Esophagus squamous epithelium (tissue), 5 donors: ENCODE results near the gene RASSF9. TPM values are rescaled to one million over a fixed set of nuclear protein-coding genes. Genes with fewer than 3 reads are reported as not detected.

Experiments
- DNase-seq: peaks from one replicate; lab custom pipeline; 2025; lab: John Stamatoyannopoulos, UW
- H3K27ac ChIP-seq, 4 donors: fragments of 200-600 bp; sonication (generic); one replicate each; pipeline ENCODE4 v1.5.1; 2016 to 2019; ENCODE audit warnings: mild to moderate bottlenecking in 1 of 4
- H3K27me3 ChIP-seq, 4 donors: fragments of 200-600 bp; sonication (generic); 1 replicate in 3 of 4; 2 replicates in 1 of 4; pipeline versions ENCODE4 v1.5.1 to v1.6.0; 2017 to 2021; ENCODE audit warnings: antibody characterized with exemption in 1 of 4
- H3K36me3 ChIP-seq, 3 donors: fragments of 200-600 bp; sonication (generic); one replicate each; pipeline ENCODE4 v1.5.1; 2016 to 2019
- H3K4me1 ChIP-seq, 3 donors: fragments of 200-600 bp; sonication (generic); one replicate each; pipeline ENCODE4 v1.5.1; 2017 to 2019
- H3K4me3 ChIP-seq, 4 donors: fragments of 200-600 bp; sonication (generic); 1 replicate in 3 of 4; 2 replicates in 1 of 4; pipeline ENCODE4 v1.5.1; 2016 to 2019; ENCODE audit warnings: mild to moderate bottlenecking in 2 of 4, moderate library complexity in 1 of 4
- H3K9me3 ChIP-seq, 3 donors: fragments of 200-600 bp; sonication (generic); one replicate each; pipeline ENCODE4 v1.5.1; 2016 to 2019
- CTCF ChIP-seq, 6 experiments: fragments of 450-650 bp in 4 of 6; fragments of 200-600 bp in 2 of 6; sonication (generic) in 2 of 6; IDR thresholded peaks; one replicate each; pipeline ENCODE4 v1.5.1; 2016 to 2019; ENCODE audit warnings: antibody characterized with exemption in 6 of 6, mild to moderate bottlenecking in 4 of 6, moderate library complexity in 4 of 6
- POLR2A ChIP-seq, 4 donors: fragments of 450-650 bp; IDR thresholded peaks; one replicate each; pipeline ENCODE4 v1.6.1; 2017; ENCODE audit warnings: antibody characterized with exemption in 4 of 4, mild to moderate bottlenecking in 4 of 4, moderate library complexity in 3 of 4
- WGBS, 2 donors: methylation state at CpG; one replicate each; pipeline ENCODE4 v1.1.5; 2018; 5-methylcytosine and 5-hydroxymethylcytosine counted together
- intact Hi-C: fragments of 100-400 bp; cut with DNase I; formaldehyde crosslinking; loops from one replicate; pipeline ENCODE4 v1.15.0; 2022
- total RNA-seq, 4 donors: library from RNA; depleted of rRNA; stranded (reverse); fragments of >200 nt; gene quantifications; one replicate each; pipeline ENCODE4 v1.1.0, GENCODE V29; 2016
- donor health status: DM: yes; HTN: yes; CAD: no.

The RASSF9 gene
- total RNA-seq, 4 donors from 2014 or later = 2.5 to 17.4 (median 4.4) TPM

GRCh38 chr12:85807730-85808129, 28.5 kb downstream of the RASSF9 start:
- Histone ChIP-seq H3K4me1 (peaks cover 0 to 34% (median 14%) of the 10 kb centered on the region in 3 donors), H3K4me3 (no peak overlapping the region), H3K9me3 (no peaks in the 10 kb centered on the region), H3K27me3 (no peaks in the 10 kb centered on the region), H3K27ac (no peak overlapping the region), H3K36me3 (peaks cover 0 to 9% (median 0%) of the 10 kb centered on the region in 3 donors)
- TF ChIP-seq POLR2A (IDR thresholded peaks at IDR 0.05) = no peak
- TF ChIP-seq CTCF (IDR thresholded peaks at IDR 0.05) = no peak
- DNase-seq = no peak
- intact Hi-C loops = no loop called here

DNA sequence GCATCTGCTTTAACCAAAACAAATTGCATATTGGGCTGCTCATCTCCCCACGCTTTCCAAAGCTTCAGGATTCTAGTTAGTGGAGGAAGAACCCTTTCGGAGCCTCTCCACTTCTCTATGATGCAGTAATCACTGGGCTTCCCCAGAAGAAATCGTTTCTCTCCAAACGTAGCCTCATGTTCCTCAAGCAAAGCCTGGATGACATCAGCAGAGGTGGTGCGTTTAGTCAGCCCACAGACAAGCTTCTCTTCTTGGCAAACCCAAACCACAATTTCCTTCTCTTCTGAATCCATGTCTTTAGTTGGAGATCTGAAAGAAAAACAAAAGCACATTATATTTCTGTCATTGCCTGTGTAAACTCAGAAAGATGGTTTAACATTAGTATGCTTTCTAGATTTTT, 30.6 kb downstream of the RASSF9 start:
- DNase-seq = no peak
- peaks cover 0 to 9% (median 0%) of the 10 kb centered on the region in 3 donors for H3K36me3 ChIP-seq
- H3K9me3 ChIP-seq = no peaks in the 10 kb centered on the region
- H3K27me3 ChIP-seq = no peaks in the 10 kb centered on the region
- H3K4me1 ChIP-seq = peaks cover 0 to 37% (median 14%) of the 10 kb centered on the region in 3 donors
- intact Hi-C loops = no loop called here
- H3K4me3 ChIP-seq = peak overlapping the region in 1 of 4 donors; percentile 4
- peak overlapping the region in 3 of 4 donors; percentile 61 to 78 (median 70) for H3K27ac ChIP-seq
- TF ChIP-seq CTCF (IDR thresholded peaks at IDR 0.05) = no peak
- TF ChIP-seq POLR2A (IDR thresholded peaks at IDR 0.05) = no peak
- 24 to 33% methylated on average over 5 of the region's 5 CpGs for WGBS, 2 donors

DNA sequence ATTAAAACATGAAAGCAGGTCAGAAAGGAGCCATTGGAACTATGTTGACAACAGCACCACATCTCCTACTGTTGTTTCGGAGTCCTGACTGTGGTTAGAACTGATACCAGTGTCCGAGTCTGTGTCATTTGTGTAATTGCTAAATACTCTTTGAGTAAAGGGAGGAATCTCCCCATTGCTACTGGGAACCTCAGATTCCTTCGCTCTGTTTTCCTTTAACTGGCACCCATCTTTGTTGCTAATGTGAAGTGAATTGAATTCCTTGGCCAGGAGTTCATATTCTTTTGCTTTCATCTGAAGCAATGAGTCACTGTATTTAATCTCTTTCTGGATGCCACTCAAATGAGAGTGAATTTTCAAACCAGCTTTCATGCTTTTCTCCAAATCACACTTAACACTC, 31.5 kb downstream of the RASSF9 start:
- no peak for TF ChIP-seq CTCF (IDR thresholded peaks at IDR 0.05)
- TF ChIP-seq POLR2A (IDR thresholded peaks at IDR 0.05) = no peak
- Histone ChIP-seq H3K4me1 (peaks cover 0 to 37% (median 14%) of the 10 kb centered on the region in 3 donors), H3K27ac (peak overlapping the region; percentile 61 to 78 (median 66)), H3K27me3 (no peaks in the 10 kb centered on the region), H3K4me3 (peak overlapping the region in 2 of 4 donors; percentile 4 to 37), H3K9me3 (no peaks in the 10 kb centered on the region), H3K36me3 (peaks cover 0 to 9% (median 0%) of the 10 kb centered on the region in 3 donors)
- 23 to 33% methylated on average over 3 of the region's 3 CpGs for WGBS, 2 donors
- no peak for DNase-seq
- intact Hi-C loops = no loop called here

DNA sequence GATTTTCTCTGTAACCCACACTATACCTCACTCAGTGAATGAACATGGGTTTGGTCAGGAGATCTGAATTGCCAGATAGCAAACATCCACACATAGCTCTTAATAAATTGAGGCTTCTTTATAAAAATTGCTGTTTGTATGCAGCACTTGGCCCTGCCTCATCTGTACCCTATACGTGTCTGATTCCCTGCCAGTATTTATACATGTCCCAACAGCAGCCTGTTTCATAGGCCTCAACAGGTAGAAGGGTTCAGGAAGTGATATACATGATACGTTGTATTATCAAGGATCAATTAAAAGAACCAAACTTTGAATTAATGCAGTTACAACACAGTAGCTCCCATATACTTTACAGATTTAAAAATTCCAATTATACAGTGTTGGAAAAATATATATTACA, 32.3 kb downstream of the RASSF9 start:
- DNase-seq = no peak
- peak overlapping the region in 3 of 4 donors; percentile 61 to 78 (median 70) for H3K27ac ChIP-seq
- no peaks in the 10 kb centered on the region for H3K27me3 ChIP-seq
- no peak for TF ChIP-seq POLR2A (IDR thresholded peaks at IDR 0.05)
- TF ChIP-seq CTCF (IDR thresholded peaks at IDR 0.05) = no peak
- no peaks in the 10 kb centered on the region for H3K9me3 ChIP-seq
- H3K36me3 ChIP-seq = peaks cover 0 to 9% (median 0%) of the 10 kb centered on the region in 3 donors
- no peak overlapping the region for H3K4me3 ChIP-seq
- peaks cover 0 to 37% (median 14%) of the 10 kb centered on the region in 3 donors for H3K4me1 ChIP-seq
- WGBS, 2 donors = 15 to 35% methylated on average over 2 of the region's 2 CpGs
- intact Hi-C loops = no loop called here

- TF ChIP-seq POLR2A (IDR thresholded peaks at IDR 0.05) (no peak), CTCF (IDR thresholded peaks at IDR 0.05) (no peak)
- Histone ChIP-seq H3K9me3 (no peaks in the 10 kb centered on the region), H3K27me3 (no peaks in the 10 kb centered on the region), H3K36me3 (peaks cover 0 to 9% (median 0%) of the 10 kb centered on the region in 3 donors), H3K4me3 (no peak overlapping the region), H3K4me1 (peaks cover 0 to 37% (median 14%) of the 10 kb centered on the region in 3 donors), H3K27ac (peak overlapping the region in 3 of 4 donors; percentile 61 to 78 (median 70))
- WGBS, 2 donors = 9 to 33% methylated on average over 1 of the region's 1 CpG
- intact Hi-C loops = no loop called here
- DNase-seq = no peak
Measured at GRCh38 chr12:85803231-85803630, 33.0 kb downstream of the RASSF9 start.
